GM18511 (cell line): Measurements from ENCODE around the gene APBB2.
"Not testable (repeated sequence)": the region's sequence is repeated elsewhere in the genome, so short reads cannot be mapped to it uniquely, and the experiment has no call there.

Source experiments
- ATAC-seq: cut with Tn5 transposase; IDR thresholded peaks from one replicate; pipeline ENCODE4 v1.9.1; 2021; ENCODE audit warnings: mild to moderate bottlenecking, moderate library complexity; ENCODE audit not compliant: unreplicated experiment

APBB2 gene

DNA sequence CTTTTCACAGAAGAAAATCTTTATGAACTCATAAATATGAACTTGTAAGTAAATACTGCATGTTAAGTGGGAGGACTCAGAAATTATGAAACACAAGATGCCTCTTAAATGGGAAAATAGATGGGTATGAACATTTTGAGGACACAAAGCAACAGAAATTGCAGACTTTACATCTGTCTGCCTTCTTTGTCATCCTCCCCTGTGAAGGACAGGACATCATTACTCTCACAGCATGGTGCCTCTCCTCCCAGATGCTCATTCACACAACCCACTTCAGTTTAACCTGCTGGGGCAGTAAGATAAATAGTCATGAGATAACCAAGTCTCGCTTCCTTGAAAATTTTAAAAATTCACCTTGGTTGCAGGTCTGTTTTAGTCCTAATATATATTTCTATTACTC, 144.5 kb downstream of the APBB2 start:
- ATAC-seq: no peak

DNA sequence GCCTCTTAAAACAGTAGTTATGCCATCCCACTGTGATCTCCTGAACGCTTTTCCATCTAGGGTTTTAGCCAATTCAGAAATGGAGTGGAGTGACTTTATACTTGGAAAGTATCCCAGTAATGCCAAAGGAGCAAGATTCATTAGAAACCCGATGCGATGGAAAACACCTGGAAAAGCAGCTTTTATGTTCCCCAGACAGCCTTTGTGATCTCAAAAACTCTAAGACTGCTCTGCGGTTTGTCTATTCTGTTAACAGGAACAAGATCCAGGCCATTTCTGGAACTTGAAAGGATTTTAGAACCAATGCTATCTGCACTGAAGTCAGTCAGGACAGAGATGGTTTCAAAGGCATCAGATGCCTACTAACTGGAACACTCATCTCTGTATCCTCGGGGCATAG, 145.1 kb downstream of the APBB2 start:
- no peak for ATAC-seq

DNA sequence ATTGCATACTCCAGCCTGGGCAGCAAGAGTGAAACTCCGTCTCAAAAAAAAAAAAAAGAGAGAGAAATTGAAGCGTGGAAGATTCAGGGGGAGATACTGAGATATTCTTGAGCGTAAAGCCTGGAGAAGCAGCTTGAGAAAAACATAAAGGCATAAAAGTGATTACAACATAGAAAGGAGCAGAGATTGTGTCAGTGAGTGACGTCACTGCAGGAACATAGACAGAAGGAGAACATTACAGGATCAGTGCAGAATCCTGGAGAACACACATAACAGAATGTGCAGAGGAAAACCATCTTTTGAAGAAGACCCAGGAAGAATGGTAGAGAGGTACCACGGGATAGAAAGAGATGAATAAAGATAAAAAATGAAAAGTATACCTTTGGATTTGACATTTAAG, 147.0 kb downstream of the APBB2 start:
- no peak for ATAC-seq

DNA sequence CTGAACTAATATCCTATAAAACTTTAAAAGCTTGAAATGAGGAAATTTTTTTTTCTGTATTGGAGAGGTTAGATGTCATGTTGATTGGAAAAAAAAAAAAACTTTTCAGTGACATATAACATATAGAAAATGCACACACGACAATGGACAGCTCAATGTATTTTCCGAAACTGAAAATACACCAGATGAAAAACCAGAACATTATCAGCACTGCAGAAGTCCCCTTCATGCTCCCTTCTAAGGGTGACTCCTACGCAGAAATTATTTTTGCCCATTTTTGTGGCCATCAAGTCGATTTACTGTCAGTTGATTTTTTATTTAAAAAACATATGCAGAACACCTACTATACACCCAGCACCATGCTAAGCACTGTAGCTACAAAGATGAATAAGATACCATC, 148.3 kb downstream of the APBB2 start:
- no peak for ATAC-seq

DNA sequence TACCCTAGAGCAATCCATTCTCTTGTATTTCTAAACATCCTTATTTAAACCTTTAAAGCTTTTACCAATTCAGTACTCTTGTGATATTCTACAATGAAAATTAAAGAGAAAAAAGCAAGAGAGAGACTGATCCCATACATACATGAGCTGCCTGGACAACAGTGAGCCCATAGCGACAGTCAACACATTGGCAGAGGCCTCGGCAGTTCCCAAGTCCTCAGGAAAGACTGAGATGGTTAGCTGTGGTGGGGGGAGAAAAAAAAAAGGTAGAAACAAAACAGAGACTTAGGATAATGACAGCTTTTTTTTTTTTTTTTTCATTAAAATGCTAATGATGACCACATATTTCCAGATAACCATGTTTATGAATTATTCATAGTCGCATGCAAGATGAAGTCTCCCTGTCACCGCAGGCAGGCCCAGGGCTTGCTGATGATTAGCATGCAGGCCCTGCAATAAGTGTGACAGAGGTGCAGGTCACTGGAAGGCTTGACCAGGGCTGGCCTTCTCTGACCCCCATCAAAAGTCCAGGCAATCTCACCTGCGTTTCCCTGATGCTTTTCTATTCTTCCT, 148.8 kb downstream of the APBB2 start:
- no peak for ATAC-seq

DNA sequence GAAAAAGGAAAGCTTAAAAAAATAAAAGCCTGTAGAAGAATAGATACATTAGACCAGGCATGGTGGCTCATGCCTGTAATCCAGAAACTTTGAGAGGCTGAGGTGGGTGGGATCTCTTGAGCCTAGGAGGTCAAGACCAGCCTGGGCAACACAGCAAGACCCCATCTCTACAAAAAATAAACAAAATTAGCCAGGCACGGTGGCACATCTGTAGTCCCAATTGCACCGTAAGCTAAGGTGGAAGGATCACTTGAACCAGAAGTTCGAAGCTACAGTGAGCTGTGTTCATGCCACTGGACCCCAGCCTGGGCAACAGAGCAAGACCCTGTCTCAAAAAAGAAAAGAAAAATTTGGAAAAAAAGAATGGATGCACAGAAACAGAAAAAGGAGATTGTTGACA, 149.4 kb downstream of the APBB2 start:
- no peak for ATAC-seq

DNA sequence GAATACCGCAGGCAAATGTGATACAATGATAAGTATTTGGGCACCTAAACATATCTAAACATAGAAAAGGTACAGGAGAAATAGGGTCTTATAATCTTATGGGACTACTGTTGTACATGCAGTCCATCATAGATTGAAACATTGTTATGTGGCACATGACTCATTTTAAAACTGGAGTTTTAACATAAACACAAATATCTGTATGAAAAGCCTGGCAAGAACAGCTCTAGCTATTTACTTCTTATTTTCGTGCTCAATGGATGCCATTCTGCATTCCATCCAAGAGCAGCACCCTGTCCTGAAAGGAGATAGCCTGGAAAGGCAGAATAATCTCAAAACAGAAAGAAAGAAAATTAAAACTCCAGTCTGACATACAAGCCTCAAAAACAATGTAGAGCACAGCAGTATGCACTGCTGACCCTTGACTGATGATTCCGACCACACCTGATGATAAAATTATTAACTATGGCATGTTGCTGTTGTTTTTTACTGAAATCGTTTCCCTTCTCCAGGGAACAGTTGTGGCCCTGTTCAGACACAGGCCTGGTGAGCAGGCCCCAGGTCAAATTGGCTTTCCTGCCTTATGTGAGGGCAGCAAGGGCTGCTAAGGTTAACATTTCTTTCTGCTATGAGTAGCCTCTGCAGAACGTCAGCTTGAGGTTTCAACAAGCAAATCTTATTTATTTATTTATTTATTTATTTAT, 152.7 kb downstream of the APBB2 start:
- no peak for ATAC-seq

DNA sequence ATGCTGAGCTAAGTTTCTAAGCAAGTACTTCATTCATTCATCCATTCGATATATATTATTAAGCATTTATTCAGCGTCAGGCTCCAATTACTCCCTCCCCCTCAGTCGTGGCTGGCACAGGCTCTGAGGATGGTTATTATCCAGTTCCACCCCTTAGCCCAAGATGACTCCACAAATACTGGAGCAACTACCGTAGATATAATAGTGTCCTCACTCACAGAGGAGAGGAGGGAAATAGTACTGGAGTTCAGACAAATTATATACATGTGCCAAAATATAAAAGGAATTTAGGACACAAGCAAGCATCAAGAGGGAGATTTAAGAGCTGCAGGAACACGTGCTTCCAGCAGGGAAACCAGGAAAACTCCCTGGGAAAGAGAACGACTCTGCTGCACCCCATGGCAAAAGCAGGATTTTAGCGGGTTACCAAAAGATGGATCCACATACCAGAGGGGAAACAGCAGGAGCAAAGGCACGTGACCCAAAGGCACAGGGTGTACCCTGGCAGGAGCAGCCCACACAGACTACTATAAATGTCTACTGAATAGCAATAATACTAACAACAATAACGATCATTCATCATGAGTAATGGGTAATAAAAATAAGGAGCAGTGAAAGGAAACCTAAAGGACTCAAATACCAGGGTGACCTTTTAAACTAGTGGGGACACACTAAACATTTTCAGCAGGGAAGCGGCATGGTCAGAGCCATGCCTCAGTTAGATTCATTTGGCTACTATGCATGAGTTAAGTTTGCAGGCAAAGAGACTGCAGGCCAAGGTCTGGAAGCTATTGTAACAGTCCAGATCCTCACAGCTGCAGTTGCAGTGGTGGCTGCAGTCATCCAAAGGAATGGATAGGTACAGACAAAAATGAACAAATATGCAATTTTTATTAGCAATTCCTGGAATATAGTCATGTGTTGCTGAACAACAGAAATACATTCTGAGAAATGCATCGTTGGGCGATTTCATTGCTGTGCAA, 153.7 kb downstream of the APBB2 start:
- ATAC-seq: no peak

DNA sequence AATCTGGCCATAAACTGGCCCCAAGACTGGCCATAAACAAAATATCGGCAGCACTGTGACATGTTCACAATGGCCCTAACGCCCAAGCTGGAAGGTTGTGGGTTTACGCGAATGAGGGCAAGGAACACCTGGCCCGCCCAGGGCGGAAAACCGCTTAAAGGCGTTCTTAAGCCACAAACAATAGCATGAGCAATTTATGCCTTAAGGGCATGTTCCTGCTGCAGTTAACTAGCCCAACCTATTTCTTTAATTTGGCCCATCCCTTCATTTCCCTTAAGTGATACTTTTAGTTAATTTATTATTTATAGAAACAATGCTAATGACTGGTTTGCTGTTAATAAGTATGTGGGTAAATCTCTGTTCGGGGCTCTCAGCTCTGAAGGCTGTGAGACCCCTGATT, 154.9 kb downstream of the APBB2 start:
- ATAC-seq: not testable (repeated sequence)

DNA sequence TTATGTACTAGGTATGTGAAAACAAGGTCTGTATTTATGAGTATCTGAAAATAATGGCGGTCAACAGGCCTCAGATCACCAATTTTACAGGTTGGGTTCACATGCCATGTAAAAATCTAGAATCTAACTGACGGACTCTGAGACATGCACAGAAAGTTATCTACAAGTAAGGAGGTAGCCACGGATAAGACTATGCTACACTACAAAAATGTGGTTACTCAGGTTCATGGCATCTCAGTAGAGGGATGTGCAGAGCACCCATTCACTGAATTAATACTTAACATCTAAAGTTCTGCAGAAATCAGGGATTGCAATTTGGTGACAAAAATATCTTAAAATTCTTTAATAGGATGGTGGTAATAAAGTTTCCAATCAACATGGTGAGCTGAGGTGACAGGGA, 155.9 kb downstream of the APBB2 start:
- no peak for ATAC-seq

DNA sequence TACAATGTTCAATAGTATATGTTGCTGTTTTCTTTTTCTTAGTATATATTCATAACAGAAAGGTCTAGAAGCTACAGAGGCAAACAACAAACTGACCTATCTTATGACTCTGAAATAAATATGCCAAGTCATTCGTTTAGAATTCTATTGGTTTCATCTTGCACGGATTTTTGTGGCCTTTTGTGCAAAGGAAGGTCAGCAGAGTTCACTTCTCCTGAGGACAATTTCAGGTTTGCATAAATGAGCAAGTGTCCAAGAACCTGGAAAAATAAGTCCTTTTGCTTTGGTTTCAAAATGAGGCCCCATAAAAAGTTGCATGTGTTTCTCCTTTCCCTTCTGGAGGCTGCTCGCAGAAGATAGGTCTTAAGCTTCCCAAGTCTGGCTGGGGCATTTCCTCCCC, 156.9 kb downstream of the APBB2 start:
- ATAC-seq: no peak

DNA sequence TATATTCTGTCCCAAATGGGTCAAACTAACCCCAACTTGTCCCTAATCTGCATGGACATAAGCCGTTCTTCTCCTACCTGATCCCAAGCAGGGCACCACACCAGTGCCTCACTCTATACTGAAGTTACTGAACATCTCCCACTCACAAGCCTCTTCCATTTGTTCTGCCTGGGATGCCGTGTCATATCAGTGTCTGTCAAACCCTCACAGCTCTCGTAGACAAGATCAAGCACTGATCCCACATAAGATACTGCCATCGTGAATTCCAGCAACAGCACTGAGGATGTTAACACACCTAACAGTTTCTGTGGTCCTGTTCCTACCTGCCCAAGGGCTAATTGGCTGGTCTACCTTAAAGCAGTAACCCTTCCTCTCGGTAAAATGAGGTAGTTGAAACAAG, 162.1 kb downstream of the APBB2 start:
- ATAC-seq: no peak

DNA sequence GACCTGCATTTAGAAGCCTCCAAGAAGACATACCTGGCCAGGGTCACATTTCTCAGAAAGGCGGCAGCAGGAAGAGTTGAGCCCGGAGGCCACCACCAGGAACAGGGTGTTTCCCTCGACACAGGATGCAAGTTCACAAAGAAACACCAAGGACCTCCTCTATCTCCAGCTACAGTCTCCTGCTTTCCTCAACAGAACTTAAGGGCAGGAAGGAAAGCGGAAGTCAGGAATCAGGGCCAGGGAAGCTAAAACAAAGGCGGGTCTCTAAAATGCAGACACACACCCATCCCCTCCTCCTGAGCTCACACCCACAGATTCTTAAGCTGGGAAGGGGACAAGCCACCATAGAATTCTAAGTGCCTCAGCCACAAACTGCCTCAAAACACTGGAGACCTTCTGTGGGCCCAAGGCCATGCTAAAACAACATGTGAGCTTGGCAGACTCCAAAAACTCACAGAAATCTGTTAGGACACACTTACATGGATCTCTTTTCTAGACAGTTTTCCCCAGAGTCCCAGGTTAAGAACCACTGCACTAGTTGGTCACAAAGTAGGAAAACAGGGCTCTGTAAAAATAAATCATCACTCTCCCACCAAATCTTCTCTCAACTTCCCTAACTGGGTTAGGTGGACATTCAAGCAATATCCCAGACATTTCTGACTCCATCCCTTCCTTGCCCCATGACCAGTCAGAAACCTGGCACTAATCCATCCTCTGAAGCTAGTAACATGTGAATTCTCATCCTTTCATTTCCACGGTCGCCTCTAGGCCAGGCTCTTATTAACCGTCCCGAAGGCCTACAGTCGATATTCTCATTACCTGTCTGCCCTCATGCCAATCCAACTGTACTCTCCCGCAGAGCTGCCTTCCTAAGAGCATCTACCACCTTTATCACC, 163.2 kb downstream of the APBB2 start:
- no peak for ATAC-seq

DNA sequence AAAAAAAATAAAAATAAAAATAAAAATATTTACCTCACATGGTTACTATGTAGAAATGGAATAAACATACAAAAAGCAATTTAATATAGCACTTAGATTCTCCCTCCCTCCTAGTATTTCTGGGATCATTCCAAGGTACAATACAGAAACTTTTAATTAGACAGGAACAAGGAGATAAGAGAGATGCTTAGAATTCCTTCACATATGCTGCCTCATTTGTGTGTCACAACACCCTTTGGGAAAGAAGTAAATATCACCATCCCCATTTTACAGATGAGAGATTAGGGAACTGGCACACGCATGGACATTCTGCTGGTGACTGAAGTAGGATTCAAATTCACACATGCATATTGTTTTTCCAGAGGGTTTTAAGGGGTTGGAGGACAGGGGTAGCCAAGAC, 164.2 kb downstream of the APBB2 start:
- ATAC-seq: no peak

DNA sequence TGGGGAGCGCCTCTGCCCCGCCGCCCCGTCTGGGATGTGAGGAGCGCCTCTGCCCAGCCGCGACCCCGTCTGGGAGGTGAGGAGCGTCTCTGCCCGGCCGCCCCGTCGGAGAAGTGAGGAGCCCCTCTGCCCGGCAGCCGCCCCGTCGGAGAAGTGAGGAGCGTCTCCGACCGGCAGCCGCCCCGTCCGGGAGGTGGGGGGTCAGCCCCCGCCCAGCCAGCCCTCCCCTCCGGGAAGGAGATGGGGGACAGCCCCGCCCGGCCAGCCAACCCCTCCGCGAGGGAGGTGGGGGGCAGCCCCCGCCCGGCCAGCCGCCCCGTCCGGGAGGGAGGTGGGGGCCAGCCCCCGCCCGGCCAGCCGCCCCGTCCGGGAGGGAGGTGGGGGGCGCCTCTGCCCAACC, 165.2 kb downstream of the APBB2 start:
- not testable (repeated sequence) for ATAC-seq

DNA sequence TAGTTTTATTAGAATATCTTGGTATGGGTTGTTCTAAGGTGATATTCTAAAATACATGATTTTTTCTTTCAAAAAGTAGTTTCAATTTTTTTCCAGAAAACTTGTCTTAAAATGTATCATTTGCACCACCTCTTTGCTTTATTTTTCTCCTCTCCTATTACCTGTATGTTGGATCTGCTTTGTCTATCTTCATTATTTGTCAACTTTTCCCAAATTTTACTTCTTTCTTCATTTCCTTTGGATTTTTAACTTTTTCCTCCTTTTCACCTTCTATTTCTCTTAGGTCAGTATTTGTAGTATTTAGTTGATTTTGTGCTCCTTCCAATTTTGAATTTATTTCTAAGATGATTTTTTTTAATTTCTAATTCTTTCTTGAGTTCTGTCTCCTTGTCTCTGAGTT, 169.6 kb downstream of the APBB2 start:
- ATAC-seq: no peak

DNA sequence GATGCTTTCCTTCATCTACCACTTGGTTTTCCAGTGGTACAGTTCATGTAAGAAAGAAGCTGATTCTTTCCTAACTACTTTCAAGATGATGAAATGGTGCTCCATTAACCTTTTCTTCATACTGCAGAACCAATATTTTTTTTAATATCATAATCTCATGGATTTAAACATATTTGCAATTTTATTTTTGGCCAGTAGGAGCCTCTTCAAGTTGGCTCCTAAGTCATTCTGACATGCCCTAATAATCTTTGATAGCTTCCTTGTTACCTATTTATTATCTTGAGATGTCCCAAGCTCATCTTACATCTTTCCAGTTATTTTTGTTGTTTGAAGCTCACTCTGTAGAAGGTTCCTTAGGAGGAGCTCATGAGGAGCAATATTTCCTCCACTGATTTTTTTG, 170.2 kb downstream of the APBB2 start:
- ATAC-seq: no peak

DNA sequence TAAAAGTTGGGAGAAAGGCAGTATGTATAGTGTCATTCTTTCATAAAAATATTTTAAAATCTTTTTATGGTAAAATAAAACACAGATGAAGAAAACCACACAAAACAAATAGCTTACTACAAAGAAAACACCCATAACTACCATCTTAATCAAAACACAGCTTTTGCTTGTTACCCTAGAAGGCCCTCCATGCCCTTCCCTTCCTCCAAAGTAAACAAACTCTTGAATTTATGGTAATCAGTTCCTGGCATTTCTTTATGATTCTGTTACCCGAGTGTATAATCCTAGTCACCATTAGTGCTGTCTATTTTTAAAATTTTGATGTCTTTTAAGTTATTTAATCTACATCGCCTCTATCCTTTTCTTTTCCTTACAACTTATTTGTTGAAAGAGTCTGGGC, 170.9 kb downstream of the APBB2 start:
- ATAC-seq: no peak

DNA sequence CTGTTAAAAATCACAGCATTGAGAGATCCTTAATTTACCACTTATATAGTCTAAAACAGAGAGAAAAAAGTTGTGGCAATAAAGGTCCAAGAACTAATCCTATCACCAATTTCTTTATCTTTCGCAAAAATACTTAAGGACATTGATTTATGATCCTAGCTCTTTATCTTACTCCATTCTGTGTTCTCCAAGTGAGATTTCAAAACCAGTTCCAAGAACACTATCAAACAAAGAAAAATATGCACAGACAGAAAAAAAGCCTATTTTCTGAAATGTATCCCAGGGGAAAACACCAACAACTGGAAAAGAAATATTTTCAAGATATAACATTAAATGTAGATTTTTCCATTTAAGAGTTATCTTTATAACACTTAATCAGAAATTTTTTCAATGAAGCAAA, 172.8 kb downstream of the APBB2 start:
- no peak for ATAC-seq

DNA sequence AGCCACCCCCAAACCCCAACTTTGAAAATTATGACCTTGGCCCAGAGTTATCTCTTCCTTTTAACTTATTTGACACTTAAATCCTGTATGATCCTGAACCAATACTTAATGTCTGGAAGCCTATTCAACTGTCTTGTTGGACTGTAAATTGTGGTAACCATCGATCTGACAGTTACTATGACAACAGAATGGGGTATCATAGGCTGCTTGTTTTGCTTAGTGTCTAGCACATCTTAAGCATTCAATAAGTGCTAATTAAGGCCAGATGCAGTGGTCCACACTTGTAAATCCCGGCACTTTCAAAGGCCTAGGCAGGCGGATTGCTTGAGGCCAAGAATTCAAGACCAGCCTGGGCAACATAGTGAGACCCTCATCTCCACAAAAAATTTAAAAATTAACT, 175.0 kb downstream of the APBB2 start:
- ATAC-seq: no peak

DNA sequence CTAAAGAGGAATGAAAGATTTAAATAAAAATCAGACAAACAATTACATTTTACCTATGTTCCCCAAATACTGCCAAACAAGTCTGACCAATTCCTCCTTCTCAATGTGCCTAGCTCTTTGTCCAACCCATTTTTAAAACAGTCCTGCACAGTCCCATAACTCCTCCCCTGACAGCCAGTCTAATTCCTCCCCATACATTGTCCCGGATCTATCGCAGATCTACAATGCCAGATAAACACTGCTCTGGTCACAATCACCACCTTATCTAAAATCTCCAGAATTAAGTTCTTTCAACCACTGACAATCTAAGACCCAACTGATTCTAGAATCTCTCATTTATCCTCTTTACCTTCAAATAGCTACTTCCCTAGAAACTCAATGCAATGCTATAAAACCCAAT, 176.0 kb downstream of the APBB2 start:
- ATAC-seq: no peak
